Psoas muscle (tissue), 8 donors: ENCODE results near the gene CLSTN2. TPM values are rescaled to one million over a fixed set of nuclear protein-coding genes. Genes with fewer than 3 reads are reported as not detected.

Experiments
- ATAC-seq, 4 donors: fragments of 200-7000 bp; cut with Tn5 transposase; one replicate each; pipeline ENCODE4 v1.9.1; 2020; ENCODE audit warnings: moderate library complexity in 3 of 4, mild to moderate bottlenecking in 2 of 4
- DNase-seq, 2 donors: peaks; one replicate each; pipeline ENCODE4 v3.0.0-alpha.2; 2020
- H3K27ac ChIP-seq: fragments of 200-600 bp; one replicate; pipeline ENCODE4 v1.8.0; 2022
- H3K27me3 ChIP-seq, 3 donors: fragments of 200-600 bp in 1 of 3; one replicate each; pipeline versions ENCODE4 v1.6.1 to v1.8.0; 2013 to 2022; ENCODE audit warnings: low read length in 2 of 3, mild to moderate bottlenecking in 2 of 3, moderate library complexity in 1 of 3; ENCODE audit not compliant: insufficient read depth in 3 of 3
- H3K36me3 ChIP-seq, 2 donors: fragments of 200-600 bp in 1 of 2; one replicate each; pipeline versions ENCODE4 v1.6.1 to v1.8.0; 2013 to 2022; ENCODE audit warnings: low read depth in 1 of 2, mild to moderate bottlenecking in 1 of 2, moderate library complexity in 1 of 2; ENCODE audit not compliant: insufficient read depth in 1 of 2
- H3K4me1 ChIP-seq: fragments of 200-600 bp; one replicate; pipeline ENCODE4 v1.8.0; 2022
- H3K4me3 ChIP-seq: fragments of 200-600 bp; one replicate; pipeline ENCODE4 v1.8.0; 2022; ENCODE audit warnings: mild to moderate bottlenecking
- H3K9me3 ChIP-seq: fragments of 200-600 bp; one replicate; pipeline ENCODE4 v1.8.0; 2022
- CTCF ChIP-seq: fragments of 200-600 bp; IDR thresholded peaks from one replicate; pipeline ENCODE4 v1.8.0; 2022; ENCODE audit warnings: antibody characterized with exemption
- WGBS, 3 donors: extraction: QIAGEN DNeasy Blood & Tissue Kit; methylation state at CpG; one replicate each; pipeline versions ENCODE4 v1.1.6 to v1.1.7; 2013; 5-methylcytosine and 5-hydroxymethylcytosine counted together
- intact Hi-C, 2 donors: fragments of 100-400 bp; cut with DNase I; formaldehyde crosslinking; loops; one replicate each; pipeline versions ENCODE4 v1.11.0 to v1.14.2; 2022
- polyA plus RNA-seq, 3 donors: library from polyadenylated mRNA; stranded (reverse); fragments of 200-250 nt; gene quantifications; one replicate each; pipeline ENCODE4 v1.2.3, GENCODE V29; 2013
- total RNA-seq, 4 donors: library from RNA; stranded (reverse); fragmentation: NEBNext Ultra II Directional in 2 of 4; extraction: Animal tissue kit (Norgen Biotek cat#: 25700) in 2 of 4; gene quantifications; one replicate each; pipeline versions ENCODE4 v1.2.1 to v1.2.4, GENCODE V29; 2021 to 2023
- donor health status: healthy with polysubstance abuse.
- donor health status: DM: no; HTN: no; CAD: no; lungs with moderate emphysema.
- donor health status: Bipolar disorder and iron deficiency.
- donor health status: healthy.
- donor health status: DM: yes; HTN: yes; CAD: no.
- donor health status: DM: no; HTN: no; CAD: no.
- donor health status: DM: no; HTN: no; CAD: no.
- donor health status: DM: yes; HTN: yes; CAD: no.

CLSTN2 gene
- total and polyA plus RNA-seq, 7 donors = 0.24 to 5.0 (median 1.5) TPM

- Histone ChIP-seq H3K36me3 (no peaks in the 10 kb centered on the region), H3K4me3 (no peak overlapping the region), H3K27ac (no peak overlapping the region), H3K9me3 (no peaks in the 10 kb centered on the region), H3K27me3 (no peaks in the 10 kb centered on the region), H3K4me1 (no peaks in the 10 kb centered on the region)
- no peak for TF ChIP-seq CTCF
- no peak for DNase-seq
- no peak for ATAC-seq
- 53 to 69% (median 56%) methylated on average over 2 of the region's 2 CpGs for WGBS, 3 donors
- intact Hi-C loops = no loop called here
These were observed 381.9 kb downstream of the CLSTN2 start for GRCh38 chr3:140316868-140317400.

GRCh38 chr3:140319739-140320138 lies 384.8 kb downstream of the CLSTN2 start:
- no peak for DNase-seq
- no peaks in the 10 kb centered on the region for H3K9me3 ChIP-seq
- H3K4me1 ChIP-seq = no peaks in the 10 kb centered on the region
- H3K4me3 ChIP-seq = no peak overlapping the region
- no peaks in the 10 kb centered on the region for H3K27me3 ChIP-seq
- WGBS, 3 donors = 54 to 71% (median 55%) methylated on average over 2 of the region's 2 CpGs
- no peak overlapping the region for H3K27ac ChIP-seq
- ATAC-seq = no peak
- H3K36me3 ChIP-seq = no peaks in the 10 kb centered on the region
- intact Hi-C loops = no loop called here
- no peak for TF ChIP-seq CTCF

DNA sequence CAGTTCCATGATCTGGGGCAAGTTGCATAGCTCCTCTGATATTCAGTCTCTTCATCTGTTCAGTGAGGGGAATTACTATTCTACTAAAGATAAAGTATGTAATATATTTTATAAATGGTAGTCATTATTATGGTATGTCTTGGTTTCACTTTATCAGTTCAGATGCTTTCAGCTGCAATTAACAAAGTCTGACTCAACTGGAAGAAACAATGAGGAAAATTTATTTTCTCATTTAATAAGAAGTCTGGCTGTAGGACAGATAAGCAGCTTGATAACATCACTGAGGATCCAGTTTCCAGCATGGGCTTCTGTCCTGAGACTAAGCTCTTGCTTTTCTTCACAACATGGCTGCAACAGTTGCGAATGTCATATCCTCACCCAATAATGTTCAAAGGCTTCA lies 388.6 kb downstream of the CLSTN2 start:
- WGBS, 3 donors = 97 to 100% (median 100%) methylated on average over 1 of the region's 1 CpG

DNA sequence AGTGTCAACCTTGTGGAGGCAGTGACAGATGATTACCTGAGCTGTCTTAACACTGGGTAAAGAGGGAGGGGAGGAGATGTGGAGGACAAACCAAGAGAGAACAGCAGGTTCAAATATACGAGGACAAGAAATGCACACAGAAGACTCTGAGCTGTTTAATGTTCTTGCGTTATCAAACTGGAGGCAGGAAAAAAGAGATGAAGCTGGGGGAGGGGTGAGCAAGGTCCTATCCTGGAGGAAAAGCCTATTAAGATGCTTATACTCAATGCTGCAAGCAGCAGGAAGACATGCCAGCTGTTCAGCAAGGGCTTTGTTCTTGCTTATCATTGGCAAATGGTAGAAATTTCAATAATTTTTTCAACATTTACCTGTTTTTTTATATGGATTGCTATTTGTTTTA lies 397.1 kb downstream of the CLSTN2 start:
- DNase-seq = no peak
- intact Hi-C loops = no loop called here

More for the DNA sequence above, 388.6 kb downstream of the CLSTN2 start:
- Histone ChIP-seq H3K36me3 (no peaks in the 10 kb centered on the region), H3K9me3 (no peaks in the 10 kb centered on the region), H3K4me3 (no peak overlapping the region), H3K27me3 (no peaks in the 10 kb centered on the region), H3K4me1 (no peaks in the 10 kb centered on the region), H3K27ac (no peak overlapping the region)
- no peak for TF ChIP-seq CTCF
- ATAC-seq = no peak
- DNase-seq = no peak
- intact Hi-C loops = no loop called here

More for the DNA sequence above, 397.1 kb downstream of the CLSTN2 start:
- no peaks in the 10 kb centered on the region for H3K4me1 ChIP-seq
- no peak overlapping the region for H3K4me3 ChIP-seq
- WGBS, 3 donors = 69 to 79% (median 74%) methylated on average over 2 of the region's 2 CpGs
- no peak for ATAC-seq
- no peak overlapping the region for H3K27ac ChIP-seq
- no peaks in the 10 kb centered on the region for H3K36me3 ChIP-seq
- peaks cover 0 to 1% (median 0%) of the 10 kb centered on the region in 3 donors for H3K27me3 ChIP-seq
- no peaks in the 10 kb centered on the region for H3K9me3 ChIP-seq
- no peak for TF ChIP-seq CTCF
